PFSK-1 (cell line): ENCODE results near the gene KCNG1.

Experiments
- POLR2AphosphoS5 ChIP-seq: IDR thresholded peaks from 2 replicates; pipeline ENCODE4 v1.6.1; 2012; ENCODE audit warnings: low read depth, mild to moderate bottlenecking, control low read depth, low read length, moderate library complexity
- SIN3A ChIP-seq: IDR thresholded peaks from 2 replicates; pipeline ENCODE4 v1.6.1; 2012; ENCODE audit warnings: mild to moderate bottlenecking, low read length, moderate library complexity, borderline replicate concordance; ENCODE audit not compliant: insufficient read depth

GRCh38 chr20:50957798-50958614 lies 64.9 kb downstream of the KCNG1 start, which contains the start of gene DPM1:
- TF ChIP-seq POLR2AphosphoS5 (peak; percentile 96), SIN3A (no peak)
